Astrocyte of the hippocampus (primary cell): ENCODE measurements around the gene RNF213.
A peak's percentile ranks its signal among the peaks of the same experiment; 100 is the strongest.
"Not testable (repeated sequence)": the region's sequence is repeated elsewhere in the genome, so short reads cannot be mapped to it uniquely, and the experiment has no call there.

Experiments used
- DNase-seq: peaks from one replicate; pipeline ENCODE4 v3.0.0; 2011; ENCODE audit warnings: low read depth, low spot score

RNF213 gene

DNA sequence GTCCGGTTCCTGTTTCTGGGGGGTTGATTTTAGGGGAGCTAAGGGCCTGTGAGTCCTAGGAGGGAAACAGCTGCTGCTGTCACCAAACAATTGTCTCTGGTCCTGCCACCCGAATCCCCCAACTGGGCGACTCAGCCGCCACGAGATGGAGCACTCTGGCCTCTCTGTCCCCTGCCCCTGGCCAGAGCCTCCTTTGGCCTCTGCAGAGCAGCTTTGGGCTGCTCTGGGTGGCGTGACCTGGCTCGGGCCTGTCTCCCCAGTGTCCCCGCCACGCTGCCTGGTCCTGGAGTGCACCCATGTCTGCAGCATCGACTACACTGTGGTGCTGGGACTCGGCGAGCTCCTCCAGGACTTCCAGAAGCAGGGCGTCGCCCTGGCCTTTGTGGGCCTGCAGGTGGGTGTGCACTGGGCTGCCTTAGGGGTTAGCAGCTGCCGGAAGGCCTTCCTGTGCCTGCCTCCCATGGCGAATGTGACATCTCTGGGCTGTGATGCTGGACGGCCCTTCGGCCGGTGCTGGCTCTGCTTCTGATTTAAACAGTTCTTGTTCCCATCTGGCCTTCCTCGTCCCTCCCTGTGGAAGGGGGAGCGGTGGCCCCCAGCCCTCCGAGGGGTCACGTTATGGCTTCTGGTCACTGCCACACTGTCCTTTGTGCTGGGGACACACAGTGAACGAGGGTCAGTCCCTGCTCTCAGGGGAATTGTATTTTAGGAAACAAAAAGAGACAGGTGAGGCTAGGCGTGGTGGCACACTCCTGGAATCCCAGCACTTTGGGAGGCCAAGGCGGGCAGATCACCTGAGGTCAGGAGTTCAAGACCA, 11.6 kb upstream of the RNF213 start:
- no peak for DNase-seq

DNA sequence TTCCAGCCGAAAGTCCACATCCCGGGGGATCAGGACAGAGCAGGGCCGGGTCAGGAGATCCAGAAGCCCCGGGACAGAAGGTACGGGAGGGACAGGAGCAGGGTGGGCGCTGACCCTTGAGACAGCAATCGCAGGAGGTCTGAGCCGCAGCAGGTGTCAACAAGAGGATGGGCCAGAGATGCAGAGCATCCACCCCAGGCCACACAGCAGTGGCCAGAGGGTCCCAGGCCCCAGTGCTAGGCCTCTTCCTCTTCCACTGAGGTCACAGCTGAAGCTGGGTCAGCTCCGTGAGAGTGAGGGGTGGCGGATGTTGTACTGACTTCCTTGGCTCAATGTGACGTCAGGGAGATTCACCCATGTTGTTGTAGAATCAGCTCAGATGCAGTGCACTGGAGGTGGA, 8.7 kb upstream of the RNF213 start:
- no peak for DNase-seq

DNA sequence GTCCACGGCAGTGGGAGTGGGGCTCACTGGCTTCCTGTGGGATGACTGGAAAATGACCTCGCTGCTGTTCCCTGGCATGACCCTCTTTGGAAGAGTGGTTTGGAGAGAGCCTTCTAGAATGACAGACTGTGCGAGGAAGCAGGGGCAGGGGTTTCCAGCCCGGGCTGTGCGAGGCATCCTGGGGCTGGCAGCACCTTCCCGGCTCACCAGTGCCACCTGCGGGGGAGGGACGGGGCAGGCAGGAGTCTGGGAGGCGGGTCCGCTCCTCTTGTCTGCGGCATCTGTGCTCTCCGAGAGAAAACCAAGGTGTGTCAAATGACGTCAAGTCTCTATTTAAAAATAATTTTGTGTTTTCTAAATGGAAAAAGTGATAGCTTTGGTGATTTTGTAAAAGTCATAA, 7.8 kb upstream of the RNF213 start:
- DNase-seq = peak; percentile 68

DNA sequence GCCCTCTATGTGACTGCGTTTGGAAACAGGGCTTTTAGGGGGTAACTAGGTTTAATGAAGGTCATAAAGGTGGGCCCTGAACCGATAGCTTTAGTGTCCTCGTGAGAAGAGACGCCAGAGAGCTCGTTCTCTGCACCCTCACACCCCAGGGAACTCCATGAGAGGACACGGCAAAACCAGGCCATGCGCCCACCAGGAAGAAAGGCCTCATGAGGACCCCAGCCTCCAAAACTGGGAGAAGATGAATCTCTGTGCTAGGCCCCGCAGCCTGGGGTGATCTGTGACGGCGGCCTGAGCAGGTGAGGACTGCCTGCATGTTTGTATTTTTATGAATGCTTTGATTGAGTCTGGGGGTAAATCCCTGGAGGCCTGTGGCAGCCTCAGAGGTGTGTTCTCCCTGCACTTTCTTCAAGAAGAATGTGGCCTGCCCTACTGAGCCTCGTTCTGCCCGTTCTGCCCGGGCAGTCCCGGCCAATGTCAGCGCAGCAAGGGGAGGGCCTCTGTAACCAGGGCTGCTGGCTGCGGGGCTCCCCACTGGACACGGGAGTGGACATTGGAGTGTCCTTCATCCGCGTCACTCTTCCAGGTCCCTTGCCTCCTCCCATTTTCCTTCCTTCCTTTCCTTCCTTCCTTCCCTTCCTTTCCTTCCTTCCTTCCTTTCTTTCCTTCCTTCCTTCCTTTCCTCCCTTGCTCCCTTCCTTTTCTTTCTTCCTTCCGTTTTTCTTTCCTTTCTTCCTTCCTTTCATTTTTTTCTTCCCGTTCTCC, 6.8 kb upstream of the RNF213 start:
- no peak for DNase-seq

DNA sequence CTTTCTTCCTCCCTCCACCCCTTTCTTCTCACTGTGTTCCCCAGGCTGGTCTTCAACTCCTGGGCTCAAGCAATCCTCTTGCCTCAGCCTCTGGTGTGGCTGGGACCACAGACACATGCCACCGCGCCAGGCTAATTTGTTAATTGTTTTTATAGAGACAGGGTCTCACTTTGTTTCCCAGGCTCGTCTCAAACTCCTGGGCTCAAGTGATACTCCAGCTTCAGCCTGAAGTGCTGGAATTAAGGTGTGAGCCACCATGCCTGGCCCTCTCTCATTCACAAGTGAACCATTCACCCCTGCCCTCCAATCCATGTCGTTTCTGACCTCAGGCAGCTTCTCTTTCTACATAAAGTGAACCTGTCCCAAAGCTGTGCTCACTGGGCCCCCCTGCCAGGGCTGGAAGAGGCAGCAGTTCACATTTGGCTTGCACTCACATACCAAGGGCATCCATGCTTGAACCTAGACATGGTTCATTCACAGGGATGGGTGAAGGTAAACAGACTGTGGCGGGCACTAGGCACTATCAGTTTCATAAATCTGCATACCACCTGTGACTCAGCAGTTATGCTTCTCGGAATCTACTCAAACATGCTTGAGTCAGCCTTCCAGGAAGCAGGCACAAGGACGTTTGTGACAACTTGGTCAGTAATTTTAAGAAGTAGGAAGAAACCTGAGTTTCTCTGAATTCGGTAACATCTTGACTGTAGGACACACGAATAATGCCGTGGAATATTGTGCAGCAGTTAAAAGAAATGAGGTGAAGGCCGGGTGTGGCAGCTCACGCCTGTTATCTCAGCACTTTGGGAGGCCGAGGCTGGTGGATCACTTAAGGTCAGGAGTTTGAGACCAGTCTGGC, 6.0 kb upstream of the RNF213 start:
- peak; percentile 91 for DNase-seq

DNA sequence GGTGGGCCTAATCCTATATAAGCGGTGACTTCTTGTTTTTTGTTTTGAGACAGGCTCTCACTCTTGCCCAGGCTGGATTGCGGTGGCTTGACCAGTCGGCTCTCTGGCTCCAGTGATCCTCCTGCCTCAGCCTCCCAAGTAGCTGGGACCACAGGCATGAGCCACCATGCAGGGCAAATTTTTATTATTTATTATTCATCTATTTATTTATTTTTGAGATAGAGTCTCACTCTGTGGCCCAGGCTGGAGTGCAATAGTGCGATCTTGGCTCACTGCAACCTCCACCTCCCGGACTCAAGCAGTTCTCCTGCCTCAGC, 4.7 kb upstream of the RNF213 start:
- no peak for DNase-seq

DNA sequence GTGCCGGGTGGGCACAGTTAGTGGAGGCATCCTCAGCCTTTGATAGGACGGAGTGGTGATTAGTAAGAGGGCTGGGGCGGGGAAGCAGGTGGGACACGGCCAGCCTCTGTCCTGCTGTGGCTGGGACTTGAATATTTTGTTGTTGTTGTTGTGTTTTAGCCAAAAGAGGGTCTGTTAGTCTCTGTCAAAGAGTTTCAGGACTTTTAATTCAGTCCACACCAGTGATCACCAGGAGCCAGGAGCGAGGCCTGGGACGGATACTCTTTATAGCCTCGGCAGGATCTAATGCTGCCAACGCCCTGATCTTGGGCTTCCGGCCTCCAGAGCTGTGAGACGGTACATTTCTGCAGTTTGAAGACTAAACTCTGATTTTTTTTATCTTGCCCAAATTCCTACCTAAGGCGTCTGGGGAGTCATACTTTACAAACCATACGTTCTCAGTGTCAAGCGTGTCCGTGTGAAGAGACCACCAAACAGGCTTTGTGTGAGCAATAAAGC, 2.9 kb upstream of the RNF213 start:
- DNase-seq = no peak

DNA sequence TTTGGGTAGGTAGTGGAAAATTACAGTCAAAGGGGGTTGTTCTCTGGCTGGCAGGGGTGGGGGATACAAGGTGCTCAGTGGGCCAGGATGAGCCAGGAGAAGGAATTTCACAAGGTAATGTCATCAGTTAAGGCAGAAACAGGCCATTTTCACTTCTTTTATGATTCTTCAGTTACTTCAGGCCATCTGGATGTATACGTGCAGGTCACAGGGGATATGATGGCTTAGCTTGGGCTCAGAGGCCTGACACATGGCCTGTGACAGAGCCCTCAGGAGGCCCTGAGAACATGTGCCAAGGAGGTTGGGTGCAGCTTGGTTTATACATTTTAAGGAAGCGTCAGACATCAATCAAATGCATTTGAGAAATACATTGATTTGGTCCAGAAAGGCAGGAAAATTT, 2.4 kb upstream of the RNF213 start:
- DNase-seq = not testable (repeated sequence)

DNA sequence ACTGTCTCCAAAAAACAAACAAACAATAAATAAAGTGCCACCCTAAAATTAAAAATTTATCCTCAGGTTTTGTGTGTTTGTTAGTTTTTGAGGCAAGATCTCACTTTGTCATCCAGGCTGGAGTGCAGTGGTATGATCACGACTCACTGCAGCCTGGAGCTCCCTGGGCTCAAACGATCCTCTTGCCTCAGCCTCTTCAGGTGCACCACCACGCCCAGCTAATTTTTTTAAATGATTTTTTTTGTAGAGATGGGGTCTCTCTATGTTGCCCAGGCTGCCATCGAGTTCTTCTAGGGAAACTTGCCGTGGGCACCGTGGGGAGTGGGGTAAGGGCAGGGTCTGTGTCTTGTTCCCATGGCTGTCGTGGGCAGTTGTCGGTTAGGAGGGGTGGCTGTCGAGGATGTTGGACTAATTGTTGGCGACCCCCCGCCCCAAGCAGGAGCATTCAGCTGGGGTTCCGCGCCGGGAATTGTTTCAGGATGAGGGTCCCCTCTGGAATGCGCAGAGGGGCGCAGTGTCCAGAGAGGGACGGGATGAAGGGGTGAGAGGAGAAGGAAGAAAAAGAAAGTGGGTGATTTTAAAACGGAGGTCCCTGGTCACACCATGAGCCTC, 1.1 kb upstream of the RNF213 start:
- no peak for DNase-seq

DNA sequence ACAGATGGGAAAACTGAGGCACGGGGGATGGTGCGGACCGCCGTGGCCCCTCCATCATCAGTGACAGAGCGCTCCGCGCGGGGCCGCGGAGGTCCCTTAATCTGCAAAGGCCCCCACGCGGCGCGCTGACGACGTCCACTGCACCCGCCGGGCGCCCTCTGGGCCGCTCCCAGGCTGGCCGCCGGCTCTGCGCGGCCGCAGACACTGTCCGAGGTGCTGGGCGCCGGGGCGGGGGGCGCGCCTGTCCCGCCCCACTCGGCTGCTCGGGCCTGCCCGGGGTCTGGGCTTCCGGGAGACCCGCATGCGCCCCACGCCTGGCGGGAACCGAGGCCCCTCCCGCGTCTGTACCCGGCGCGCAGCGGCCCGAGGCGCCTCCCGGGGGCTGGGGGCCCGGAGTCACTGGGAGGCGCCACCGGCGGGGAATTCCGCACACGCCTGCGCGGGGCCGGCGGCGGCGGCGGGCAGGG, 550 bp upstream of the RNF213 start:
- peak; percentile 90 for DNase-seq

DNA sequence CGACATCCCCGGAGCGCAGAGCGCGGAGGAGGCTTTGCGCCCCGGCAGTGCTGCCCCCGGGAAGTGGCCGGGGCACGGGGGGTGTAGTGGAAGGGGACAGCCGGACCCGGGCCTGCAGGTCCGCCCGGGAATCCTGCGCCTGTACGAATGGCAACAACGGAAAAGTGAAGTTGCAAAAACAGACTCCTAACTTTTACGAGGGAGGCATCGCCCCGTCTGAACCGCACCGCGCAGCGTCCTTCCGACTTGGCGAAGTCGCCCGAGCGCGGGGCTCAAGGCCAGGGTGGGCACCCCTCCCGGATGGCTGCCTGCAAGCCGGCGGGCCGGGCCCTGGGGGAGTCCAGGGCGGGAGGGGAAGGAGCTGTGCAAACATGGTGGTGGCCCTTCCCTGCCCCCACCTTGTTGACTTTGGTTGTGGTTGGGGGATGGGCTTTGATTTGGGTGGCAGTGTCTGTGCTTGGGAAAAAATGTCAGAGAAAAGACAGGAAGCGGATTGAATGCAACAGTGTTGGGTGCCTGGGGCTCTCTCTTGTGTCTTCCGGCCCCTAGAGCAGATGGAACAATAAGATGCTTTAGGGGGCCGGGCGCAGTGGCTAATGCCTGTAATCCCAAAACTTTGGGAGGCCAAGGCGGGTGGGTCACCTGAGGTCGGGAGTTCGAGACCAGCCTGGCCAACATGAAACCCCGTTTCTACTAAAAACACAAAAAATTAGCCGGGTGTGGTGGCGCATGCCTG, 675 bp downstream of the RNF213 start:
- DNase-seq = peak; percentile 68

DNA sequence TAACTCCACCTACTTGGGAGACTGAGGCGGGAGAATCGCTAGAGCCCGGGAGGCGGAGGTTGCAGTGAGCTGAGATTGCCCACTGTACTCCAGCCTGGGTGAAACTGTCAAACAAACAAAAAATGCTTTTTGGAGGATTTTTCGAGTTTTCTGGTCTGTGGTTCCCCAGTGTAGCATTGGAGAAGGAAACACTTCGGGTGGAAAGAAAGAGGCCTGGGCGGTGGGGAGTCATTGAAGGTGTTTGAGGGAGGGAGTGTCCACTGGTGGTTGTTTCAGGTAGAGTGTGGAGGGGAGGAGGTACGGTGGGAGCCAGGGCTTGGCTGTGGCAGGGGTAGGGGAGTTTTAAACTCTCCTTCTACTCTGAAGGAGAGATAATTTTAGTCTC, 1.2 kb downstream of the RNF213 start:
- DNase-seq = no peak

DNA sequence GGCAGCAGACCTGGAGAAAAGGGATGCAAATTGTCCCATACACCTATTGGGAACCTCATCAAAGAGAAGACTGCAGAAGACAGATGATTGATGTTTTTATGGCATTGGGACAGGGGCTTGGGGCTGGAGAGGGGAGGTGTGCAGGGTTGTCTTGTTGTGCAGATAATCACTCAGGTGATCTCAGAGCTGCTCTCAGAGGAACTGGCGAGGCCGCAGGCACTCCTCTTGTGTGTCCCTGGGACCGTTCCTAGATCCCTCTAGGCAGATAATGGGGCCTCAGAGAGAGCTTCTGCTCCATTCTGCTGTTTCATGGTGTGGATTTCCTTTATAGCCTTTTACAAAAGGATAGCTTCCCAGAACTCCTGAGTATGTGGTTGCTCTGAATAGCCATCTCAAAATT, 1.6 kb downstream of the RNF213 start:
- DNase-seq = no peak

DNA sequence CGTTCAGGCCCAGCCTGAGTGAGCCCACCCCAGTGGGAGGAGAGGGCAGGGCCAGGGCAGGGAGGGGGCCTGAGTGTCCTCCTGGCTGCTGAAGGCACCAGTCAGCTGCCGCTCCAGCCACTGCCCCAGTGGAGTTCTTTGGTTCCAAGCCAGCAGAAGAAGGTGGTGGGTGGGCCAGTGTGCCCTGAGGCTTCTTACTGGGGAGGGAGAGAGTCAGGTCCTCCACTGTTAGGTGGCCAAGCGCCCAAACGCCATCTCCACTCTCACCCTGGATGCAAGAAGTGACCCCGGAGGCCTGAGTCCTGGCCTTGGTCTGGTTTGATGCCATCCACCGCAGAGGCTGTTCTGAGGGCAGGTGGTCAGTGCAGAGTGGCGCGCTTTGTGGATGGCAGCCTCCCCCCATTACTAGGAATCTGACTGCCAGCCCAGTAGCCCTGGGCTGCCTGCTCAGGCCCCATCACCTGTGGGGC, 2.2 kb downstream of the RNF213 start:
- no peak for DNase-seq

DNA sequence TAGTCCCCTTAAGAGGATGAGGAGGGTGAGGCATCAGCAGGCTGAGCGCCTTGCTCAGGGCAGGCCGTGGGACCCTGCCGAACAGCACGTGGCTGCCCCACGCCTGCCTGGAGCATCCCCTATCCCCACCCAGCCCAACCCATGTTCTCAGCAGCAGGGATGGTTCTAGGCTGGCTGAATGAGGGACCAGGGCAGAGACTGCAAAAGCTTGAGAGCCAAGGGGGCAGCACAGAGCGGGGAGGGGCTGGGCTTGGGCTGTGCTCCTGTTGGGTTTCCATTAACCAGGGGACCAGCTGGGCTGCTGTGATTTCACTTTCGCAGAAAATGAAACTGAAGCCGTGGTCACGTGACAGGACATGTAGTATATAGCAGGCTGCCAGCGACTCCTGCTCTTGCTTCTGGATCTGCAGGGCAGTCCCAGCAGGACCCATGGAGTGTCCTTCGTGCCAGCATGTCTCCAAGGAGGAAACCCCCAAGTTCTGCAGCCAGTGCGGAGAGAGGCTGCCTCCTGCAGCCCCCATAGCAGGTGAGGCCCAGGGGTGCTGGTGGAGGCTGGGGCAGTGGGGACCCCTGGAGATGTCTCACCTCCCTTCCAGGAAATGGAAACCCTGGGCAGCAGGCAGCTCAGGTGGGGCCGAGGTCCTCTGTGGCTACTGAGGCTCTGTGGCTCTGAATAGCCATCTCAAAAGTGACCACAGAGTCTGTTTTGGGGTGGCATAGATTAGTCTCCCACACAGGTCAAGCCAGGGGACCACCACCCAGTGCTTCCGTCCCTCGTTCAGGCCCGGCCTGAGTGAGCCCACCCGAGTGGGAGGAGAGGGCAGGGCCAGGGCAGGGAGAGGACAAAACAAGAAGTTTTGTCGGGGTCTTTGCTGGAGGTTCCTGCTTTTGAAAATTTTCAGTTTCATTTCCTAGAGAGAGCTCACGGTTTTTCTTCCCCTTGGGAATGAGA, 2.9 kb downstream of the RNF213 start:
- peak; percentile 26 for DNase-seq

DNA sequence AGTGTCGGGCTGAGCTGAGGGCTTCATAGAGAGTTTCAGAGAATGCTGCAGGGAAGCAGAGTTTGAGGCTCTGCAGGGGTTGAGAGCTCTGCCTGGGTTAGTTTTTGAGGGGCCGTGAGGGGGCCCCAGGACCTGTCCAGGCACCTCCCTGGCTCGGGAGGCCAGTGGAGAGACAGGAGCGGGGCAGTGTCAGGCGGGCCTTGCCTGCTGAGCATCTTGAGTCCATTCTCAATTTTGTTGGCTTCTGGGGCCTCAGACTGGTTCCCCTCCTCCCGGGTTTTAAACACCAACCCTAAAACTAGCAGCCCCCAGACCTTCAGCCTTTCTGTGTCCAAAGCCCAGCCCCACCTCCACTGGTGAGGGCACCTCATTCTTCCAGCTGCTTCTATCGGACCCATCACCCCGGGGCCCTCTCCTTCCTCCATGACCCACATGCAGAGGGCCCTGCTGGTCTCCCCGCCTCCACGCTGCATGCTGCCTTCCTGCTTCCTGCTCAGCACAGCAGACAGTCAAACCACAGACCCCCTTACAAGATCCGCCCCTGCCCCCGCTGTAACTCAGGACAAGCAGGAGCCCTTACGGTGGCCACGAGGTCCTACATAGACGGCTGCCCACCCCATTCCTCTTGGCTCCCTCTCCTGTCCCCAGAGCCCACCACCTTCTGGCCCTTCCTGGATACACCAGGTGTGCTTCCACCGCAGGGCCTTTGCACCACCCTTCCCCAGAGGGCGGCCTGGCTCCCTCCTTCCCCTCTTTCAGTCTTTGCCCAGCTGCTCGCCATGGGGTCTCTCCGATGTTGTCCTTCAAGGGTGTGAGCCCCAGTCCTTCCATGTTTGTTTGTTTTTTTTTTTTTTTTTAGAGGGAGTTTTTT, 3.8 kb downstream of the RNF213 start:
- DNase-seq = no peak

DNA sequence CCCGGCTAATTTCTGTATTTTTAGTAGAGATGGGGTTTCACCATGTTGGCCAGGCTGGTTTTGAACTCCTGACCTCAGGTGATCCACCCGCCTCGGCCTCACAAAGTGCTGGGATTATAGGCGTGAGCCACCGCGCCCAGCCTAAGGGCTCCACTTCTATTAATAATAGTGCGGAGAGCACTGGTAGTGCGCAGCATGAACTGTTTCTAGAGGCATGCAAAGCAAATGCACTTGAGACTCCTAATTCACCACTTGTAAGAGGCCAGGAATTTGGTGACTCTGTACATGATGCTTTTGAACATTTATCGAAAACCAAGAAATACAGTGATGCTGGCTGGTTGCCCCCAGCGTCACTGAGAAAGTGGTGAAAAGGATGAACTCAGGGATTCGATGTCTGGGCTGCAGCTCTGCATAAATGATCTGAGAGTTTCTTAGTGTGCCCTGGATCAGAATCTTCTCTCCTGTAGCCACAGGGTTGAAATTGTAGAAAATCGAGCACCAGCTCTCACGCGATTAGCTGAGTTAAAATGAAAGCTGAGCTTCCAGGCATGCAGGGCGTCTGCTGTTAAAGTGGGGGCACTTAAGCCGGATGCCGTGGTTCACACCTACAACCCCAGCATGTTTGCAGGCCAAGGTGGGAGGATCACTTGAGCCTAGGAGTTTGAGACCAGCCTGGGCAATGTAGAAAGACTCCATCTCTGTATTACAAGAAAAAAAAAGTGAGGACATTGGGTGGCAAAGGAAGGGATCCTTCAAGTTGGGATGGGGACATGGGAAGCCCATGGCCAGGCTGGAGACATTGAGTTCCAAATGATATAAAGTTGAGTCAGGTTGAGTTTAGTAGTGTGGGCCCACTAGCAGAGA, 4.8 kb downstream of the RNF213 start:
- DNase-seq = peak; percentile 23

DNA sequence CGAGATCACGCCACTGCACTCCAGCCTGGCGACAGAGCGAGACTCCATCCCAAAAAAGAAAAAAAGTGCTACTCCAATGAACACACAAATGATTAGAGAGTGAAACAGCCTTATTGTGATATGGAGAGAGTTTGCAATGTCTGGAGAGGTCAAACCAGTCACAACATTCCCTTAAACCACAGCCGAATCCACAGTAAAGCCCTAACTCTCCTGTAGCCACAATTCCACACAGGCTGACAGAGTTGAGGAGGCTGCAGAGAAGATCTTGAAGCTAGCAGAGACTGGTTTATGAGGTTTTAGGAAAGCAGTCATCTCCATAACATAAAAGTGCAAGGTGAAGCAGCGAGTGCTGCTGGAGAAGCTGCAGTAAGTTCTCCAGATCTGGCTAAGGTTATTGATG, 6.7 kb downstream of the RNF213 start:
- peak; percentile 41 for DNase-seq
